CD4-positive, alpha-beta T cell treated with Interleukin-6 for 4 hours (primary cell): ENCODE data around the gene SLC32A1.

ENCODE experiments used
- DNase-seq: peaks from one replicate; pipeline ENCODE4 v3.0.0-alpha.2; 2020; ENCODE audit warnings: mixed read lengths

SLC32A1 gene

GRCh38 chr20:38723848-38724625 is at the start of gene SLC32A1:
SLC32A1 (plus strand) TSS chr20:38724486; CDS start chr20:38724725, 239 bp downstream.
- no peak for DNase-seq

- DNase-seq = no peak
These were observed 49.5 kb upstream of the SLC32A1 start for GRCh38 chr20:38674765-38675133.

- DNase-seq = no peak
These were observed 47.7 kb upstream of the SLC32A1 start for GRCh38 chr20:38676576-38676975.

GRCh38 chr20:38680500-38681306 is 43.6 kb upstream of the SLC32A1 start:
- peak; percentile 13 for DNase-seq

GRCh38 chr20:38685271-38685670 is 39.0 kb upstream of the SLC32A1 start:
- no peak for DNase-seq

- peak; percentile 25 for DNase-seq
These were observed 38.3 kb upstream of the SLC32A1 start for GRCh38 chr20:38685853-38686473.

- peak; percentile 51 for DNase-seq
These were observed 31.6 kb upstream of the SLC32A1 start for GRCh38 chr20:38692436-38693411.

- no peak for DNase-seq
These were observed 27.0 kb upstream of the SLC32A1 start for GRCh38 chr20:38697306-38697705.

GRCh38 chr20:38698541-38698940 is 25.7 kb upstream of the SLC32A1 start:
- no peak for DNase-seq

GRCh38 chr20:38700141-38700540 is 24.1 kb upstream of the SLC32A1 start:
- no peak for DNase-seq

GRCh38 chr20:38700926-38701325 is 23.4 kb upstream of the SLC32A1 start:
- no peak for DNase-seq

GRCh38 chr20:38703526-38703925 is 20.8 kb upstream of the SLC32A1 start:
- DNase-seq = no peak

- no peak for DNase-seq
These were observed 20.1 kb upstream of the SLC32A1 start for GRCh38 chr20:38704136-38704535.

GRCh38 chr20:38706509-38706908 is 17.8 kb upstream of the SLC32A1 start:
- no peak for DNase-seq

- no peak for DNase-seq
These were observed 10.0 kb upstream of the SLC32A1 start for GRCh38 chr20:38714308-38714707.

GRCh38 chr20:38715646-38716045 is 8.6 kb upstream of the SLC32A1 start:
- DNase-seq = no peak

- DNase-seq = no peak
These were observed 1.6 kb upstream of the SLC32A1 start for GRCh38 chr20:38722683-38723016.

GRCh38 chr20:38723017-38723847 is 1.1 kb upstream of the SLC32A1 start:
- no peak for DNase-seq

GRCh38 chr20:38724626-38725147 is 401 bp downstream of the SLC32A1 start:
- no peak for DNase-seq

GRCh38 chr20:38725148-38725901 is 1.0 kb downstream of the SLC32A1 start:
- no peak for DNase-seq
